Measurements from ENCODE around the gene LZTFL1. TPM values are rescaled to one million over a fixed set of nuclear protein-coding genes. Genes with fewer than 3 reads are reported as not detected.

Gene LZTFL1
- total RNA-seq, 2 experiments from 2014 or later: 4.7 TPM

DNA sequence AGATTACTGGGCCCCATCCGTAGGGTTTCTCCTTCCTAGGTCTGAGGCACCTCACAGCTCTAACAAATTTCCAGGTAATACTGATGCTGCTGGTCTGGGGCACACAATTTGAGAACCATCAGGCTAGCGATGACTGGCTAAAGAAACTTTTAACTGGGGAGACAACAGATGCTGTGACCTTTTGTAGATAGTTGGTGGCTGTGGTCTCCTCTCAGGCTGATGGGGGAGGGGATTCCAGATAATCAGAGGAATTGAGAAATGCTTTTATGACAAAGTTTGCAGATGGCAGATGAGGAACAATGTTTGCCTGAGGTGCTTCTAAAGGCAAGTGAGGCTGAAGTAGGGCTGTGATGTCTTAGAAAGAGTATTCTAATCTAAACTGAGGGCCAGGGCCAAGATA is 30.6 kb upstream of the LZTFL1 start:
- CTCF ChIA-PET: interaction anchor here (1.0 kb wide), 1 partner anchor 8 kb away, joined by 3 read pairs; no protein-coding TSS in a partner anchor
- no peaks in the 10 kb centered on the region for H3K36me3 Mint-ChIP-seq (ENCODE audit: low read depth)

DNA sequence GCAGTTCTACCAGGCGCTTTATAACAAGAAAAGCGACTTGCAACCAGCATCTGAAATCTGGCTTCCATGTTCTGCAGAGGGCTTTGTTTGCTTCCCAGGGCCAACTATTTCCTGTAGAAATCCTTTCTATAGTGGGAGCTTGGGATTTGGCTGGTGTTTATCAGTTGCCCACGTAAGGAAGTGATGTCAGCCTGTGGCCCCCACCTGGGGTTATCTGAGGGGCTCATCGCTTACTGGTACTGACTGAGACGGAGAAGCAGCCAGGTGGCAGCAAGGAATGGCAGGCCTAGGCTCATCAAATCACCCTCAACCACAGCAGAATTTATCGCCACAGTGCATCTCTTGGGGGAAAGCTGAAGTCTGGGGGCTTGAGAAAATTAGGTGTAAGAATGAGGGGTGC is 29.9 kb upstream of the LZTFL1 start:
- Mint-ChIP-seq H3K9me3 (peaks cover 4% of the 10 kb centered on the region), H3K36me3 (ENCODE audit: low read depth) (no peaks in the 10 kb centered on the region), H3K27me3 (peaks cover 61% of the 10 kb centered on the region), H3K4me1 (ENCODE audit: low read depth) (peaks cover 35% of the 10 kb centered on the region), H3K4me3 (no peak overlapping the region), H3K27ac (no peak overlapping the region)
- ChIA-PET POLR2A (no interaction called here), CTCF (interaction anchor here (1.0 kb wide), 1 partner anchor 9 kb away, joined by 3 read pairs; no protein-coding TSS in a partner anchor)
- ATAC-seq (no peak), DNase-seq (no peak)
- TF ChIP-seq, protein P1, sequence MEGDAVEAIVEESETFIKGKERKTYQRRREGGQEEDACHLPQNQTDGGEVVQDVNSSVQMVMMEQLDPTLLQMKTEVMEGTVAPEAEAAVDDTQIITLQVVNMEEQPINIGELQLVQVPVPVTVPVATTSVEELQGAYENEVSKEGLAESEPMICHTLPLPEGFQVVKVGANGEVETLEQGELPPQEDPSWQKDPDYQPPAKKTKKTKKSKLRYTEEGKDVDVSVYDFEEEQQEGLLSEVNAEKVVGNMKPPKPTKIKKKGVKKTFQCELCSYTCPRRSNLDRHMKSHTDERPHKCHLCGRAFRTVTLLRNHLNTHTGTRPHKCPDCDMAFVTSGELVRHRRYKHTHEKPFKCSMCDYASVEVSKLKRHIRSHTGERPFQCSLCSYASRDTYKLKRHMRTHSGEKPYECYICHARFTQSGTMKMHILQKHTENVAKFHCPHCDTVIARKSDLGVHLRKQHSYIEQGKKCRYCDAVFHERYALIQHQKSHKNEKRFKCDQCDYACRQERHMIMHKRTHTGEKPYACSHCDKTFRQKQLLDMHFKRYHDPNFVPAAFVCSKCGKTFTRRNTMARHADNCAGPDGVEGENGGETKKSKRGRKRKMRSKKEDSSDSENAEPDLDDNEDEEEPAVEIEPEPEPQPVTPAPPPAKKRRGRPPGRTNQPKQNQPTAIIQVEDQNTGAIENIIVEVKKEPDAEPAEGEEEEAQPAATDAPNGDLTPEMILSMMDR (IDR thresholded peaks at IDR 0.05): no peak
- intact Hi-C loops (cut with micrococcal nuclease): loop anchor here (5.0 to 10.0 kb wide), 2 partner anchors 46 to 423 kb away; no protein-coding TSS in a partner anchor

More for the DNA sequence above, 30.6 kb upstream of the LZTFL1 start:
- TF ChIP-seq, protein P1 (IDR thresholded peaks at IDR 0.05): no peak
- H3K27ac Mint-ChIP-seq: no peak overlapping the region
- POLR2A ChIA-PET: no interaction called here
- ATAC-seq (no peak), DNase-seq (no peak)
- intact Hi-C loops (cut with micrococcal nuclease): loop anchor here (5.0 to 10.0 kb wide), 2 partner anchors 45 to 422 kb away; no protein-coding TSS in a partner anchor
- peaks cover 57% of the 10 kb centered on the region for H3K27me3 Mint-ChIP-seq
- H3K9me3 Mint-ChIP-seq: peaks cover 4% of the 10 kb centered on the region
- peaks cover 35% of the 10 kb centered on the region for H3K4me1 Mint-ChIP-seq (ENCODE audit: low read depth)
- H3K4me3 Mint-ChIP-seq: no peak overlapping the region

DNA sequence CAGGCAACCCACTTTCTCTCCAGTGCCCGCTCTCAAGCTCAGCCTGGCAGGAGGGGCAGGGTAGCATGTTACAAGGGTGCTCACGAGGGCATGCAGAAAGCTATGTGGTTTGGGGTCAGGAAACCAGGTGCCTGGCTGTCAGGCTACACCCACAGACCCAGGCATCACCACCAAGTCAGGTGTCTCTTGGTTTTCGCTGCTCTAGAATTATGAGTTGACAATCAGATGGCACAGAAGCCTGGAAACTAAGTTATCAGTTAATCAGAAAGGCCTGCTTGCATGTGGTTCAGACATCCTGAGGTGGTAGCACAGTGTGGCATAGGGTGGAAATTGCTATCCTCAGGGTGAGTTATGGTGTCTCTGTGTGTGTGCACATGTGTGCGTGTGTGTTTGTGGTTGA is 28.2 kb upstream of the LZTFL1 start:
- Mint-ChIP-seq H3K27me3 (peaks cover 65% of the 10 kb centered on the region), H3K9me3 (peaks cover 4% of the 10 kb centered on the region), H3K36me3 (ENCODE audit: low read depth) (no peaks in the 10 kb centered on the region), H3K4me1 (ENCODE audit: low read depth) (peaks cover 42% of the 10 kb centered on the region), H3K27ac (no peak overlapping the region), H3K4me3 (no peak overlapping the region)
- ChIA-PET POLR2A (no interaction called here), CTCF (no interaction called here)
- intact Hi-C loops (cut with micrococcal nuclease): loop anchor here (5.0 to 10.0 kb wide), 2 partner anchors 47 to 425 kb away; no protein-coding TSS in a partner anchor
- DNase-seq: peak; percentile 73
- ATAC-seq: peak; percentile 89
- TF ChIP-seq, protein P1 (IDR thresholded peaks at IDR 0.05): no peak

DNA sequence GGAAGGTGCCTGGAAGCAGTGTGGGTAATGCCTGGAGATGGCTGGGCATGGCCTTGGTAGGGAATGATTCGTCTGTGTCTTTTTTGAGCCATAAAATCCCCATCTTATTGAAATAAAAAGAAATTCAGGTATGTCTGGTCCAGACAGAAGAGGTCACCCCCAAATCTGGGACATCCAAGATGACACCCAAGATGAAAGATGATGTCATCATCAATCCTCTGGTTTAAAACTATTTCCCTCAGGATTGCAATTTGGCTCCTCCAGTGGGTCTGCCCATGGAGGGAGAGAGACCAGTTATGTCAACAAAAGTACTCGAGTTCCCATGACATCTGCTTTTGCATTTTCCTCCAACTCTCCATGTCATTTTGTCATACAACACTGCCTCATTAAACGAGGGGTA is 27.7 kb upstream of the LZTFL1 start:
- Mint-ChIP-seq H3K27ac (no peak overlapping the region), H3K4me3 (no peak overlapping the region), H3K27me3 (peaks cover 66% of the 10 kb centered on the region), H3K9me3 (peaks cover 4% of the 10 kb centered on the region), H3K36me3 (ENCODE audit: low read depth) (no peaks in the 10 kb centered on the region), H3K4me1 (ENCODE audit: low read depth) (peaks cover 46% of the 10 kb centered on the region)
- intact Hi-C loops (cut with micrococcal nuclease): loop anchor here (5.0 to 10.0 kb wide), 3 partner anchors 48 to 425 kb away; no protein-coding TSS in a partner anchor
- ChIA-PET CTCF (interaction anchor here (1.0 kb wide), 1 partner anchor 13 kb away, joined by 3 read pairs; no protein-coding TSS in a partner anchor), POLR2A (no interaction called here)
- ATAC-seq (no peak), DNase-seq (no peak)
- TF ChIP-seq, protein P1 (IDR thresholded peaks at IDR 0.05): no peak

DNA sequence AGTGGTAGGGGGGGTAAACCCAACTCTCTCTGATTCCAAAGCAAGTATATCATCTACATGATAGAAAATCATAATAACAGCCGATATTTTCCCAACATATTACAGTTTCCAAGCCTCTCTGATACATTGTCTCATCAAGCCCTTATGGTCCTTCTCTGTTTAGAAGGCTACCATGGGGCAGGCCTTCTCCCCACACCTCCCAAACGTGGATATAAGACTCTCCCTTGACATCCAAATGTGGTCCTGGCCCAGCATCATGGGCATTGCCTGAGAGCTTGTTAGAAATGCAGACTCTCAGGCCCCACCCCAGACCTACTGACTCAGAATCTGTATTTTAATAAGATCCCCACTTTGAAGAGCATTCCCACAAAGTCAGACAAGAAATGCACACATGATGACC is 26.7 kb upstream of the LZTFL1 start:
- H3K36me3 Mint-ChIP-seq (ENCODE audit: low read depth): peaks cover under 1% of the 10 kb centered on the region
- intact Hi-C loops (cut with micrococcal nuclease): loop anchor here (10.0 kb wide), 1 partner anchor 206 kb away; no protein-coding TSS in a partner anchor
- ChIA-PET POLR2A (no interaction called here), CTCF (interaction anchor here (0.9 to 1.3 kb wide), 3 partner anchors 13 to 209 kb away, joined by 3 to 4 read pairs (median 3); no protein-coding TSS in a partner anchor)
- ATAC-seq (no peak), DNase-seq (no peak)
- H3K27me3 Mint-ChIP-seq: peaks cover 61% of the 10 kb centered on the region
- TF ChIP-seq, protein P1 (IDR thresholded peaks at IDR 0.05): no peak
- H3K27ac Mint-ChIP-seq: no peak overlapping the region
- no peak overlapping the region for H3K4me3 Mint-ChIP-seq
- peaks cover 6% of the 10 kb centered on the region for H3K9me3 Mint-ChIP-seq
- peaks cover 48% of the 10 kb centered on the region for H3K4me1 Mint-ChIP-seq (ENCODE audit: low read depth)

Data from activated CD8-positive, alpha-beta T cell treated with anti-CD3 and anti-CD28 coated beads for 36 hours (primary cell).